SK-N-SH (cell line): Measurements from ENCODE around the gene ARID1B.

Experiments
- CHD2 ChIP-seq: fragments of 150-350 bp; IDR thresholded peaks from 2 replicates; pipeline ENCODE4 v1.6.1; 2018; ENCODE audit warnings: low read length; ENCODE audit not compliant: partially characterized antibody
- EP300 ChIP-seq, 2 experiments: IDR thresholded peaks; 2 replicates each; pipeline versions ENCODE4 v1.4.0 to v1.6.1; 2012; ENCODE audit warnings: borderline replicate concordance in 1 of 2, low read depth in 1 of 2, low read length in 1 of 2
- FOXJ3 ChIP-seq: sonication (generic); formaldehyde crosslinking; IDR thresholded peaks from 2 replicates; pipeline ENCODE4 v1.5.1; 2020; ENCODE audit warnings: mild to moderate bottlenecking, missing genetic modification reagents
- FOXM1 ChIP-seq: IDR thresholded peaks from 2 replicates; pipeline ENCODE4 v1.4.0; 2012; ENCODE audit warnings: low read depth, mild to moderate bottlenecking
- TAF1 ChIP-seq: IDR thresholded peaks from 2 replicates; pipeline ENCODE4 v1.6.1; 2012; ENCODE audit warnings: low read depth, mild to moderate bottlenecking, low read length, moderate library complexity, borderline replicate concordance
- TF ChIP-seq, protein P1 (sequence below): fragments of 200-600 bp; sonication (generic); IDR thresholded peaks from 2 replicates; pipeline ENCODE4 v1.6.1; 2017; ENCODE audit warnings: antibody characterized with exemption, mild to moderate bottlenecking, moderate library complexity

DNA sequence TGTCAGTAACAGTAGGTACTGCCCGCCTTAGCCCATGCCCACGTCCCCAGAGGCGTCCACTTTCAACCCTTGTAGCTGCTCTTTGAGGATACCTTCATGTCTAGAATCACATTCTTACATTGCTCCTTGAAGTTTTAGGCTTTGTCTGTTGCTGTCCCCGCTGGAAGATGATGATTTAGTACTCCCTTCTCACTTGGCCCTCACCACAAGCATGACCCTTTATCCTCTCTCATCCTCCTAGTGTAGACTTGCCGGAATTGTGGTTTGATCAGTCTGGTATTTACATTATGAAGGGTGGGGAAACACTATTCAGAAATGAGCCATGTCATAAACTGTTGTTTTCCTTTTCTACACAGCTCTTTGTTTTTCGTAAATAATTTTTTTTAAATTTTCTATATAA is 87.4 kb downstream of the ARID1B start:
- TF ChIP-seq CHD2 (no peak), FOXJ3 (CRISPR knock-in tag) (no peak), TAF1 (no peak), EP300 (IDR thresholded peaks at IDR 0.05; ENCODE audit: borderline replicate concordance in 1 of 2, low read depth in 1 of 2, low read length in 1 of 2) (no peak), FOXM1 (no peak)
- TF ChIP-seq, protein P1, sequence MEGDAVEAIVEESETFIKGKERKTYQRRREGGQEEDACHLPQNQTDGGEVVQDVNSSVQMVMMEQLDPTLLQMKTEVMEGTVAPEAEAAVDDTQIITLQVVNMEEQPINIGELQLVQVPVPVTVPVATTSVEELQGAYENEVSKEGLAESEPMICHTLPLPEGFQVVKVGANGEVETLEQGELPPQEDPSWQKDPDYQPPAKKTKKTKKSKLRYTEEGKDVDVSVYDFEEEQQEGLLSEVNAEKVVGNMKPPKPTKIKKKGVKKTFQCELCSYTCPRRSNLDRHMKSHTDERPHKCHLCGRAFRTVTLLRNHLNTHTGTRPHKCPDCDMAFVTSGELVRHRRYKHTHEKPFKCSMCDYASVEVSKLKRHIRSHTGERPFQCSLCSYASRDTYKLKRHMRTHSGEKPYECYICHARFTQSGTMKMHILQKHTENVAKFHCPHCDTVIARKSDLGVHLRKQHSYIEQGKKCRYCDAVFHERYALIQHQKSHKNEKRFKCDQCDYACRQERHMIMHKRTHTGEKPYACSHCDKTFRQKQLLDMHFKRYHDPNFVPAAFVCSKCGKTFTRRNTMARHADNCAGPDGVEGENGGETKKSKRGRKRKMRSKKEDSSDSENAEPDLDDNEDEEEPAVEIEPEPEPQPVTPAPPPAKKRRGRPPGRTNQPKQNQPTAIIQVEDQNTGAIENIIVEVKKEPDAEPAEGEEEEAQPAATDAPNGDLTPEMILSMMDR = no peak
